ENCODE measurements around the gene STYXL1.

STYXL1 gene

DNA sequence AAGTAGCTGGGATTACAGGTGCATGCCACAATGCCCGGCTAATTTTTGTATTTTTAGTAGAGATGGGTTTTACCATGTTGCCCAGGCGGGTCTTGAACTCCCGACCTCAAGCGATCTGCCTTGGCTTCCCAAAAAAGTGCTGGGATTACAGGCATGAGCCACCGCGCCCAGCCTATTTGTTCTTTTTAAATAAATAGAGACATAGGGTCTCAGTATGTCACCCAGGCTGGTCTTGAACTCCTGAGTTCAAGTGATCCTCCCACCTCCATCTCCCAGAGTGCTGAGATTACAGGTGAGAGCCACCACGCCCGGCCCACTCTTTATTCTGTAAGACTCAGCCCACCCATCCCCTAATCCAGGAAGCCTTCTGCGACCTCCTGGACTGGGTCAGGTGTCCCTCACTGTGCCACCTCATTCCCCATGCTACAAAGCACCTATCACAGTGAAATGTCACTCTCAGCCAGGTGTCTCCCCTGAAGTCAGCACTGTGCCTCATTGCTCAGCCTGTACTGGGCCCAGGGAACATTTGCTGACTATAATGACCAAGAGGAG lies 56.2 kb downstream of the STYXL1 start:
- no peak for DNase-seq

DNA sequence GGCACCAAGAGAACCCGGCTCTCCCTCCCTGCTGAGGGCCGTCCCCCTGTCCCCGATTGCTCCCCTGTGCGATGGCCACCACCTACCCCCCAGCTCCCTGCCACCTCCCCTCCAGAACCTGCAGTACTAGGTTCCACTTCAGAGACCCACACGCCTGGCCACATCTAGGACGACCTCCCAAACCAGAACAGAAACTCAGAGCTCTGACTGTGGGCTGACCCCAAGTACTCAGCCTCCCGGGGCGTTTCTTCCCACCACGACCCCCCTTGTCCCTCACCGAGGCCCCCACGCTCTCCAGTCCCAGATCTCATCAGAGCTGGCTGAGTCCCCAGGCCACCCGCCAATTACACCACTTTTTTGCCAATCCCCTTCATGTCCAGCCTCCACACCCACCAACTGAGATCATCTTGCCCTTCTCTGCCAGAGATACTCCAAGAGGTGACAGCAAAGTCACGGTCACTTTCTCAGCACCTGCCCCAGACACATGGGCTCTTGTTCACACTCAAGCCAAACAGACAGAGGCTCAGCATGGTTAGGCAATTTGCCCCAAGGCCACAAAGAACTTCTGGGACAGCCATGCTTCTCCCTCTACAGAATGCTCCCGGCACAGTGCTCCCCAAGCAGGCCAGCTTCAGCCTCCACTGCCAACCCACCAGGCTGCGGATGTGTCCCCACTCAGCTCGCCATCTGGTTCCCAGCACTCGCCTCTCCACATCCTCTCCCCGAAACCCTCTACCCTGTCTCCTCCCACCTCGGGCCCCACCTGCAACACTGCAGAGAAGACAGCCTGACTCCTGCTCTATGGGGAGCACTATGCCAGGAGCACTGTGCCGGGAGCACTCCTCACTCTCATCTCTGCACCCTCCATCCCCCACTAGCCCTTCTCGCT lies 58.1 kb downstream of the STYXL1 start:
- no peak for DNase-seq

DNA sequence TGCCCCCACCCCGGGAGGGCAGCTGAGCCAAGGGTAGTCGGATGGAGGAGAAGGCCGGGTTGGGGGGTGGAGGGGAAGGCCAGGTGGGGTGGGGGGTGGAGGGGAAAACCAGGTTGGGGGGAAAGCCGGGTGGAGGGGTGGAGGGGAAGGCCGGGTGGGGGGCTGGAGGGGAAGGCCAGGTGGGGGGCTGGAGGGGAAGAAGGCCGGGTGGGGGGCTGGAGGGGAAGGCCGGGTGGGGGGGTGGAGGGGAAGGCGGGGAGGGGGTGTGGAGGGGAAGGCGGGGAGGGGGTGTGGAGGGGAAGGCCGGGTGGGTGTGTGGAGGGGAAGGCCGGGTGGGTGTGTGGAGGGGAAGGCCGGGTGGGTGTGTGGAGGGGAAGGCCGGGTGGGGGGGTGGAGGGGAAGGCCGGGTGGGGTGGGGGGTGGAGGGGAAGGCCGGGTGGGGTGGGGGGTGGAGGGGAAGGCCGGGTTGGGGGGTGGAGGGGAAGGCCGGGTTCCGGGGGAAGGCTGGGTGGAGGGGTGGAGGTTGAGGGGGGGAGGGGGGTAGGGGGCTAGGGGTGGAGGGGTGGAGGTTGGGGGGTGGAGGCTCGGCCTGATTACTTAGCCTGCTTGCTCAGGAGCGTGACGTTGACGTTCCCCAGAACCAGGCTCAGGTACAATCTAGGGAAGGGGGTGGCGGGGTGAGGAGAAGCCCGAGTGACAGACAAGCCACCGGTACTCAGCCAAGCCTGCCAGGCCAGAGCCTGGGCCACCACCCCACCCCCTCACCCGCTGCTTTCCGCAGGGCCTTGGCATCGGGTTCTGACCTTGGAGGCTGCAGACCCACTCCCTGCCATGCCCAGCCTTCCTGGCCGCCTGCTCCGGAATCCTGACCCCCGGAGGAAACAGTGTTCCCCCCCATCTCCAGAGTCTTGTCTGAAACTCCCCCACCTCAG lies 59.0 kb downstream of the STYXL1 start:
- no peak for DNase-seq

GRCh38 chr7:75987805-75988567 lies 59.8 kb downstream of the STYXL1 start:
- no peak for DNase-seq

- no peak for DNase-seq
Measured at GRCh38 chr7:75987026-75987804, 60.6 kb downstream of the STYXL1 start.

DNA sequence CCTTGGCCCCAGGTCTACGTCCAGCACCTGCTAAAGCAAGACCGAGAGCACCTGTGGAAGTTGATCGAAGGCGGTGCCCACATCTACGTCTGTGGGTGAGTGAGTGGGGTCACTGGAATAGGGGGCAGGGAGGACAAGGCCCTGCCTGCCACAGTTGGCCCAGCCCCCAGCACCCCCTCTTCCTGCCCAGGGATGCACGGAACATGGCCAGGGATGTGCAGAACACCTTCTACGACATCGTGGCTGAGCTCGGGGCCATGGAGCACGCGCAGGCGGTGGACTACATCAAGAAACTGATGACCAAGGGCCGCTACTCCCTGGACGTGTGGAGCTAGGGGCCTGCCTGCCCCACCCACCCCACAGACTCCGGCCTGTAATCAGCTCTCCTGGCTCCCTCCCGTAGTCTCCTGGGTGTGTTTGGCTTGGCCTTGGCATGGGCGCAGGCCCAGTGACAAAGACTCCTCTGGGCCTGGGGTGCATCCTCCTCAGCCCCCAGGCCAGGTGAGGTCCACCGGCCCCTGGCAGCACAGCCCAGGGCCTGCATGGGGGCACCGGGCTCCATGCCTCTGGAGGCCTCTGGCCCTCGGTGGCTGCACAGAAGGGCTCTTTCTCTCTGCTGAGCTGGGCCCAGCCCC lies 61.5 kb downstream of the STYXL1 start:
- no peak for DNase-seq

DNA sequence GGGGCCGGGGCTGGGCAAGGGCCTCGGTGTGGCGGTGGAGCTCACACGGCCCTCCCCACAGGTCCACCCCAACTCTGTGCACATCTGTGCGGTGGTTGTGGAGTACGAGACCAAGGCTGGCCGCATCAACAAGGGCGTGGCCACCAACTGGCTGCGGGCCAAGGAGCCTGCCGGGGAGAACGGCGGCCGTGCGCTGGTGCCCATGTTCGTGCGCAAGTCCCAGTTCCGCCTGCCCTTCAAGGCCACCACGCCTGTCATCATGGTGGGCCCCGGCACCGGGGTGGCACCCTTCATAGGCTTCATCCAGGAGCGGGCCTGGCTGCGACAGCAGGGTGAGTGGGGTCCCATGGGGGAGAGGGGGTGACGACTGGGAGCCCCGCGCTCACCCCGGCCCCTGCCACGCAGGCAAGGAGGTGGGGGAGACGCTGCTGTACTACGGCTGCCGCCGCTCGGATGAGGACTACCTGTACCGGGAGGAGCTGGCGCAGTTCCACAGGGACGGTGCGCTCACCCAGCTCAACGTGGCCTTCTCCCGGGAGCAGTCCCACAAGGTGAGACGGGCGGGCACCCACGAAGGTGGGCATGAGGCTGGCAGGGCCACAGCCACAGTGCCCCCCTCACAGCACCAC lies 62.2 kb downstream of the STYXL1 start:
- DNase-seq: no peak

- no peak for DNase-seq
Measured at GRCh38 chr7:75985009-75985517, 62.7 kb downstream of the STYXL1 start.

DNA sequence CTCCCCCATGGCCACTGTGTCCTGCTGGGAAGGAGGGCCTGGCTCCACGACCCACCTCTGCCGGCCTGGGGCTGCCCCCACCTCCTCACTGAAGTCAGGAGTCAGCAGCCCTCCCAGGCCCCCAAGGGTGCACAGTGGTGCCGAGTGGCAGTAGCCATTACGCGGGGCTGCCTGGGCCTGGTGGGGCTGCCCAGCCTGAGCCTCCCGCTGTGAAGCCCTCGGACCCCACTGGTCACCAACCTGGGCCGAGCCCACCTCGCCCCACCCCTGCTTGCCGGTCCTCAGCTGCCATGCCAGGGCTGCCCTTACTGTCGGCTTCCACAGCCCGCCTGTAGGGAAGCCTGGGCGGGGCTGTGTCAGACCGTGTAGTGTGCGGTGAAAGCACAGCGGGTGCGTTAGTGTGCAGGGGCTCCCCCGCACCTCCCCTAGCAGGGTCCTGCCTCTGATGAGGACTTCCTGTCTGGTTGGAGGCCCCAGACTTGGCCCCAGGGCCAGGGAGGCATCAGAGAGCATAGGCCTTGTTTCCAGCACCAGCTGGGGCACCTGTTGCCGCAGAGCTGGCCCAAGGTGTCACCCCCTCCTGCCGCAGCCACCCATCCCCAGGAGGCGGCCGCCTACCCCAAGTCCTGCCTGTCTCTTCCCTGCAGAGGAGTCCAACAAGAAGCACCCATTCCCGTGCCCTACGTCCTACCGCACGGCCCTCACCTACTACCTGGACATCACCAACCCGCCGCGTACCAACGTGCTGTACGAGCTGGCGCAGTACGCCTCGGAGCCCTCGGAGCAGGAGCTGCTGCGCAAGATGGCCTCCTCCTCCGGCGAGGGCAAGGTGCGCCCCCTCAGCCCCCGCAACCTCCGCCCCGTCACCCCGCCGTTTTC lies 63.4 kb downstream of the STYXL1 start:
- no peak for DNase-seq

DNA sequence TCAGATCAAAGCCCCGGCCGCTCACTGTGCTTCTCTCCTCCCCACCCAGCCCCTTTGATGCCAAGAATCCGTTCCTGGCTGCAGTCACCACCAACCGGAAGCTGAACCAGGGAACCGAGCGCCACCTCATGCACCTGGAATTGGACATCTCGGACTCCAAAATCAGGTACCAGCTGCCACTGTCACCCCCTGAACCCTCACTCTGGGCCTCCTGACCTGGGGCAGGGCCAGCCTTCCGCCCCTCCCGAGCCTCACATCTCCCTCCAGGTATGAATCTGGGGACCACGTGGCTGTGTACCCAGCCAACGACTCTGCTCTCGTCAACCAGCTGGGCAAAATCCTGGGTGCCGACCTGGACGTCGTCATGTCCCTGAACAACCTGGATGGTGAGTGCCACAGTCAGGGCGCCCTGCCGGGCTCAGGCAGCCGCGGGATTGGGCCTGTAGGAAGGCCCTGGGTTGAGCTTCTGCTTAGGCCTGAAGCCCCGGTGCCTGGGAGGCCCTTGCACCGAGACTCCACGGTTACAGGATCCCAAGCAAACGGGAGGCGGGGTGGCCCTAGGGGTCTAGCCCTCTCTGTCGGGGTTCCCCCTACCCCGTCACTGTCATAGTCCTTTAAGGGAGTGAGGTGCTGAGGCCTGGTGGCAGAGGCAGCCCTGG lies 64.2 kb downstream of the STYXL1 start:
- DNase-seq: no peak

GRCh38 chr7:75982306-75983064 lies 65.3 kb downstream of the STYXL1 start:
- DNase-seq: no peak

DNA sequence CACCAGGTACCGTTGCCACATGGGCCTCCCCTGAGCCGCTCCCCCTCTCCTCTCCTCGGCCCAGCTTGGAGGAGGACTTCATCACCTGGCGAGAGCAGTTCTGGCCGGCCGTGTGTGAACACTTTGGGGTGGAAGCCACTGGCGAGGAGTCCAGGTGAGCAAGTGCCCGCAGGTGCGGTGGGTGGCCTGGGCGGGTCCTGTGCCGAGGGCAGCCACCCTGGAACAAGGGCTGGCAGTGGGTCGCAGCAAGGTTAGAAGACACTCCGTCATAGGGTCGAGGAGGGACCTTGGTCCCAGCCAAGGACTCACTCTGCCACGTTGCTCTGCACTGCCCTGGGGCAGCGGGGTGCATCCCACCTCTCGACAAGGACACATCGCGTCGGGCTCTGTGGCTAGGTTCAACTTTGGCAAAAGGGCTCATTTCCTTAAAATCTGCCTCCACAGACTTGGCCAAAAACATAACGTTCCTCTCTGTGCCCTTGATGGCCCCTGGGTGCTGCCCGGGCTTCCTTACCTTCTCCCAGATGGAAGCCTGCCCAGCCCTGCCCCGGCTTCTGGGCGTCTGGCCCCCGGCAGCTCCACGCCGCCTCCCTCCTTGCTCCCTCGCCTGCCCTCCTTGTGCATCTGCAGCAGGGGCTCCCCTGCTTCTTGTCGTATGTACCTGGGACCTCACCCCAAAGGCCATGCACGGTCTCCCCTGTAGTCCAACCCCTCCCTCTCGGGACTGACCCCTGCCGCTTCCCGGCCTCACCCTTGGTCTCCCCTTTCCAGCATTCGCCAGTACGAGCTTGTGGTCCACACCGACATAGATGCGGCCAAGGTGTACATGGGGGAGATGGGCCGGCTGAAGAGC lies 66.1 kb downstream of the STYXL1 start:
- no peak for DNase-seq

- DNase-seq: no peak
Measured at GRCh38 chr7:75981203-75981452, 66.7 kb downstream of the STYXL1 start.

- DNase-seq: no peak
Measured at GRCh38 chr7:75980430-75981202, 67.2 kb downstream of the STYXL1 start.

- no peak for DNase-seq
Measured at GRCh38 chr7:75979759-75980429, 67.9 kb downstream of the STYXL1 start.

GRCh38 chr7:75977743-75978142 lies 70.1 kb downstream of the STYXL1 start:
- DNase-seq: peak; percentile 19

Measured in NCI-H2107 (cell line).